SHP77 (cell line): Measurements from ENCODE around the gene STAG3.
"Not testable (repeated sequence)": the region's sequence is repeated elsewhere in the genome, so short reads cannot be mapped to it uniquely, and the experiment has no call there.

Source experiments
- DNase-seq, 2 experiments: peaks; one replicate each; lab custom pipeline; 2025; lab: John Stamatoyannopoulos, UW

STAG3 gene

DNA sequence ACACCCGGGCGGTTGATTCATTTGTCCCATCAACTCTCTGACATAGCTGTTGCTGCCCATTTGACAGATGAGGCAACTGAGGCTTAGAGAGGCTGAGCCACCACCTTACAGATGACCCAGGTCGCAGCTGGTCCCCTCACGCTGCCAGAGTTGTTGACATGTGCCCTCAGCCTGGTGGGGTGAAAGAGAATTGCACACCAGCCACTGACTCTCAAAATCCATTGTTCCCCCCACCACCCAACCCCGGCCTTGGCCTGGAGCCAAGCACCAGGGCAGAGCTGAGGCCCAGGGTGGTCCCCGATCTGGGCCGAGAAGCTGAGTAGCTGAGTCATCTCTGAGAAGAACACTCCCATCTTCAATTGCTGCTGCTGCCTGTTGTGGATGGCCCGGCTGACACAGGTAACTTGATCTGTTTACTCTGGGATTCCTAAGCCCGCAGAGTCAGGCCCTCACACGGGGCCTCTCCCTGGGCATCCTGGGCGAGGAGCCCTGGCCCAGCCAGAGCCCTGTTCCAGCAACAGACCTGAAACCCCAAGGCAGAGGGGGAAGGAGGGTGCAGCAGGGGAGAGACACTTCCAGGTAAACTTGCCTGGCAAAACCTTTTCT is 69.5 kb downstream of the STAG3 start:
- DNase-seq, result peak; percentile 70 to 82

- DNase-seq, result no peak
Observed at GRCh38 chr7:100248483-100248882, 70.8 kb downstream of the STAG3 start.

DNA sequence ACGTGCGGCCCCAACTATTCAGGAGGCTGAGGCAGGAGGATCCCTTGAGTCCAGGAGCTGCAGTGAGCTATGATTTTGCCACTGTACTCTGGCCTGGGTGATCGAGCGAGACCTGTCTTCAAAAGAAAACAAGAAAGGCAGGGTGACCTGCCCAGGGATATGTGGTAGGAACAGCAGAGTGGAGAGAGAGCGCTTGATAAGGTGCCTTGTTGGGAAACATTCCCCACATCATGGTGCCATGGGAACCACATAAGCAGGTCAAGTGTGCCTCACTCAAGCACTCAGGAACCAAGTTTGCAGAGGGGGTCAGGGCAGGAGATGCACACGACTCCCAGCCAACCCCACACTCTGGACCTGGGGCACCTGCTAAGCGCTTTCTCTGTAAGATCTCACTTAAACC is 79.3 kb downstream of the STAG3 start:
- DNase-seq, result no peak

DNA sequence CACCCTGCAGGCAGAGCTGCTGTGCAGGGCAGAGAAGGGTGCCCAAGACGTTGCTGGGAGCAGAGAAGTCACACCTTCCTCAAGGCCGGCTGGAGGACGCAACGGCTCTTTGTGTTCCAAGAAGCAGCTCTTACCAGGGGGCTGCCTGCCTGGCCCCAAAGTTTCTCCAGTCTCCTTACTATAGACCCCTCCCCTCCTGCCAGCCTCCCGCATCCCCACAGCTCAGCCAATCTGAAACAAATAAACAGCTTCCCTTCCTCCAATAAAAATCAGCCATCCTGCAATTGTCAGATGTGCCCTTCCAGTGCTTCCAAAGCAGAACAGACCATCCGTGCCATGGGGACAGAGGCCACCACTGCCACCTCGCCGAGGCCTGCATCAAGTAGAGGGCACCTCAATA is 82.3 kb downstream of the STAG3 start:
- not testable (repeated sequence) for DNase-seq

DNA sequence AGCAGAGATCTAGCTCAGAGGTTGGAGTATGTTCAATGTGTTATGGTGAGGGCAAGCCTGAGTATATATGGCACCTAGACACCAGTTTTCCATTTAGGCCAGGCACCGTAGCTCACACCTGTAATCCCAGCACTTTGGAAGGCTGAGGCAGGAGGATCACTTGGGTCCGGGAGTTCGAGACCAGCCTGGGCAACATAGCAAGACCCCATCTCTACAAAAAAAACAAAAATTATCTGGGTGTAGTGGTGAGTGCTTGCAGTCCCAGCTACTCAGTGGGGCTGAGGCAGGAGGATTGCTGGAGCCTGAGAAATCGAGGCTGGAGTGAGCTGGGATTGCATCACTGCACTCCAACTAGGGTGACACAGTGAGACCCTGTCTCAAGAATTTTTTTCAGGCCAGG is 85.2 kb downstream of the STAG3 start:
- not testable (repeated sequence) for DNase-seq
